HepG2 (cell line): ENCODE results near the gene PSAP. TPM values are rescaled to one million over a fixed set of nuclear protein-coding genes. Genes with fewer than 3 reads are reported as not detected.

Experiments used
- ATAC-seq: fragments of 200-7000 bp; cut with Tn5 transposase; 3 replicates; pipeline ENCODE4 v1.9.1; 2020; ENCODE audit warnings: mild to moderate bottlenecking, moderate library complexity
- BruUV-seq: library from RNA; stranded (reverse); fragments of 400-500 nt; replicated peaks from 2 replicates; lab custom pipeline; 2021; lab: Mats Ljungman, UMichigan
- CTCF ChIA-PET: fragments of 300-600 bp; formaldehyde crosslinking; extraction: SDS; loops from one replicate; lab custom pipeline; 2021; ENCODE audit warnings: low total read pairs, inconsistent platforms, low intra/inter-chr PET ratio; lab: Yijun Ruan, JAX
- POLR2A ChIA-PET: fragments of 350-600 bp; sonication (Branson Sonifier 250); formaldehyde crosslinking; loops from one replicate; lab custom pipeline; 2020; ENCODE audit warnings: antibody characterized with exemption, inconsistent platforms; lab: Yijun Ruan, JAX
- DNase-seq: peaks from one replicate; pipeline ENCODE4 v3.0.0-alpha.2; 2015; ENCODE audit warnings: low spot score
- FAIRE-seq: peaks from 3 replicates; lab custom pipeline; 2011; peaks lifted over from hg19 to GRCh38; lab: Jason Lieb, UNC
- H2AFZ ChIP-seq: one replicate; pipeline ENCODE4 v1.6.1; 2011; ENCODE audit warnings: low read length, inconsistent platforms
- H3K27ac ChIP-seq: fragments of 300-600 bp; 3 replicates; pipeline ENCODE4 v1.8.0; 2011; ENCODE audit warnings: mixed run types, mild to moderate bottlenecking, mixed read lengths, low read length, inconsistent platforms; ENCODE audit not compliant: insufficient read depth; ENCODE audit errors: extremely low read length
- H3K27me3 ChIP-seq, 2 experiments: fragments of 200-600 bp in 1 of 2; 2 replicates in 1 of 2; 3 replicates in 1 of 2; pipeline versions ENCODE4 v1.6.0 to v1.8.0; 2011; ENCODE audit warnings: low read length in 2 of 2, mild to moderate bottlenecking in 2 of 2, moderate library complexity in 2 of 2, inconsistent platforms in 1 of 2; ENCODE audit not compliant: insufficient read depth in 2 of 2, control insufficient read depth in 1 of 2
- H3K36me3 ChIP-seq, 2 experiments: fragments of 200-600 bp in 1 of 2; replicated peaks in 1 of 2; 2 replicates in 1 of 2; 3 replicates in 1 of 2; pipeline versions ENCODE4 v1.5.1 to v1.8.0; 2011; ENCODE audit warnings: low read length in 2 of 2, inconsistent platforms in 1 of 2; ENCODE audit not compliant: insufficient read depth in 2 of 2, control insufficient read depth in 1 of 2
- H3K4me1 ChIP-seq: 2 replicates; pipeline ENCODE4 v1.5.1; 2012; ENCODE audit warnings: low read length, inconsistent platforms; ENCODE audit not compliant: insufficient read depth
- H3K4me2 ChIP-seq: 2 replicates; pipeline ENCODE4 v1.6.0; 2011; ENCODE audit warnings: low read depth, low read length, inconsistent platforms
- H3K4me3 ChIP-seq, 3 experiments: fragments of 200-600 bp in 1 of 3; sonication (generic), shearing (Covaris generic) in 1 of 3; replicated peaks in 1 of 3; 2 replicates each; pipeline ENCODE4 v1.5.1; 2011 to 2016; ENCODE audit warnings: low read length in 3 of 3, inconsistent platforms in 2 of 3, low read depth in 2 of 3, mild to moderate bottlenecking in 2 of 3, control low read depth in 1 of 3, mixed read lengths in 1 of 3; ENCODE audit not compliant: insufficient read depth in 1 of 3
- H3K79me2 ChIP-seq: one replicate; pipeline ENCODE4 v1.6.1; 2011; ENCODE audit warnings: low read length, inconsistent platforms; ENCODE audit not compliant: insufficient read depth
- H3K9ac ChIP-seq: 2 replicates; pipeline ENCODE4 v1.6.0; 2011; ENCODE audit warnings: mild to moderate bottlenecking, low read depth, low read length, inconsistent platforms; ENCODE audit not compliant: insufficient read depth
- H3K9me3 ChIP-seq: 2 replicates; pipeline ENCODE4 v1.5.1; 2012; ENCODE audit warnings: mild to moderate bottlenecking, low read length
- H4K20me1 ChIP-seq: 2 replicates; pipeline ENCODE4 v1.6.0; 2011; ENCODE audit warnings: inconsistent platforms, mild to moderate bottlenecking, low read length, moderate library complexity; ENCODE audit not compliant: insufficient read depth
- ATF4 ChIP-seq, 2 experiments: fragments of 450-650 bp in 1 of 2; sonication (generic) in 1 of 2; formaldehyde crosslinking; IDR thresholded peaks; 2 replicates each; pipeline versions ENCODE4 v1.5.0 to v1.8.0; 2020 to 2022; ENCODE audit warnings: mild to moderate bottlenecking in 1 of 2, missing genetic modification reagents in 1 of 2
- BATF2 ChIP-seq: sonication (generic); formaldehyde crosslinking; IDR thresholded peaks from 2 replicates; pipeline ENCODE4 v1.8.0; 2022; ENCODE audit warnings: mild to moderate bottlenecking, missing genetic modification reagents, moderate library complexity
- DDIT3 ChIP-seq: sonication (generic); formaldehyde crosslinking; IDR thresholded peaks from 2 replicates; pipeline ENCODE4 v1.4.0; 2020; ENCODE audit warnings: mild to moderate bottlenecking, missing genetic modification reagents
- GPBP1L1 ChIP-seq: sonication (generic); formaldehyde crosslinking; IDR thresholded peaks from 2 replicates; pipeline ENCODE4 v1.5.0; 2020; ENCODE audit warnings: mild to moderate bottlenecking, missing genetic modification reagents
- HCFC1 ChIP-seq: fragments of 150-350 bp; IDR thresholded peaks from 2 replicates; pipeline ENCODE4 v1.6.1; 2014; ENCODE audit warnings: low read depth, low read length
- MBD4 ChIP-seq: IDR thresholded peaks from 2 replicates; pipeline ENCODE4 v1.6.1; 2012; ENCODE audit warnings: low read length, inconsistent platforms, borderline replicate concordance
- MBNL3 ChIP-seq: fragments of 250-450 bp; sonication (Bioruptor Pico); conservative IDR thresholded peaks from 2 replicates; pipeline ENCODE4 v1.8.0; 2022; ENCODE audit warnings: mild to moderate bottlenecking, inconsistent platforms
- NFKB2 ChIP-seq: sonication (generic); formaldehyde crosslinking; IDR thresholded peaks from 2 replicates; pipeline ENCODE4 v1.4.0; 2020; ENCODE audit warnings: missing genetic modification reagents, borderline replicate concordance
- TRIM22 ChIP-seq: fragments of 450-650 bp; IDR thresholded peaks from 2 replicates; pipeline ENCODE4 v1.6.1; 2017
- ZFP82 ChIP-seq: sonication (generic); formaldehyde crosslinking; IDR thresholded peaks from 2 replicates; pipeline ENCODE4 v1.5.1; 2020; ENCODE audit warnings: mild to moderate bottlenecking, missing genetic modification reagents, borderline replicate concordance
- ZFP90 ChIP-seq: sonication (generic); formaldehyde crosslinking; IDR thresholded peaks from 2 replicates; pipeline ENCODE4 v1.8.0; 2022; ENCODE audit warnings: missing genetic modification reagents, mild to moderate bottlenecking, inconsistent platforms, borderline replicate concordance
- ZNF205 ChIP-seq: IDR thresholded peaks from 2 replicates; pipeline ENCODE4 v1.6.1; 2018; ENCODE audit warnings: missing biosample characterization, missing genetic modification reagents
- ZNF230 ChIP-seq: sonication (generic); formaldehyde crosslinking; IDR thresholded peaks from 2 replicates; pipeline ENCODE4 v1.4.0; 2020; ENCODE audit warnings: mild to moderate bottlenecking, missing genetic modification reagents
- ZNF326 ChIP-seq: sonication (generic); formaldehyde crosslinking; IDR thresholded peaks from 2 replicates; pipeline ENCODE4 v1.4.0; 2020; ENCODE audit warnings: missing genetic modification reagents, borderline replicate concordance
- ZNF337 ChIP-seq: sonication (generic); formaldehyde crosslinking; IDR thresholded peaks from 2 replicates; pipeline ENCODE4 v1.5.1; 2020; ENCODE audit warnings: missing genetic modification reagents, low read depth, mild to moderate bottlenecking, borderline replicate concordance
- ZNF513 ChIP-seq: sonication (generic); formaldehyde crosslinking; conservative IDR thresholded peaks from 2 replicates; pipeline ENCODE4 v1.5.0; 2020; ENCODE audit warnings: missing genetic modification reagents
- ZNF557 ChIP-seq: sonication (generic); formaldehyde crosslinking; IDR thresholded peaks from 2 replicates; pipeline ENCODE4 v1.4.0; 2020; ENCODE audit warnings: missing genetic modification reagents
- ZNF558 ChIP-seq: sonication (generic); formaldehyde crosslinking; IDR thresholded peaks from 2 replicates; pipeline ENCODE4 v1.9.0; 2022; ENCODE audit warnings: mild to moderate bottlenecking, missing genetic modification reagents, borderline replicate concordance
- ZNF749 ChIP-seq: sonication (generic); formaldehyde crosslinking; IDR thresholded peaks from 2 replicates; pipeline ENCODE4 v1.8.0; 2022; ENCODE audit warnings: mild to moderate bottlenecking, missing genetic modification reagents, moderate library complexity, borderline replicate concordance
- WGBS: methylation state at CpG from one replicate; pipeline ENCODE4 v1.1.6; 2017; ENCODE audit warnings: low lambda C conversion rate; 5-methylcytosine and 5-hydroxymethylcytosine counted together
- in situ Hi-C: cut with HindIII; loops from 2 replicates; pipeline ENCODE4 v1.10.0; 2017; ENCODE audit warnings: low pct_unique_long_range_greater_than_20kb; ENCODE audit not compliant: extremely low pct_ligation_motif_present
- intact Hi-C: fragments of 100-400 bp; cut with micrococcal nuclease; formaldehyde crosslinking; loops from one replicate; pipeline ENCODE4 v1.10.0; 2022; ENCODE audit not compliant: unreplicated experiment
- polyA plus RNA-seq, 8 experiments: library from polyadenylated mRNA; depleted of rRNA in 3 of 8; stranded (reverse) in 7 of 8; unstranded in 1 of 8; fragments of >200 nt; fragmentation: Illumina TruSeq in 4 of 8; extraction: Trizol in 4 of 8; gene quantifications; 2 replicates each; pipeline versions ENCODE4 v1.2.1 to v1.2.3, GENCODE V29; 2011 to 2016; ENCODE audit warnings: low read depth in 4 of 8, missing spikeins in 1 of 8, mixed read lengths in 1 of 8; ENCODE audit not compliant: insufficient read depth in 1 of 8
- total RNA-seq, 5 experiments: library from RNA; depleted of rRNA; stranded (reverse); fragments of >200 nt; fragmentation: Illumina TruSeq; extraction: Trizol; gene quantifications; 2 replicates each; pipeline ENCODE4 v1.2.3, GENCODE V29; 2016; ENCODE audit warnings: low read depth in 1 of 5

PSAP gene
- total and polyA plus RNA-seq, 2 of the 13 experiments (the other 11 are each of a cell fraction or from before 2014, with no cell fraction given): 323 to 643 TPM

GRCh38 chr10:71772832-71773220 is 78.2 kb downstream of the PSAP start:
- in situ Hi-C loops: no loop called here
- Histone ChIP-seq H3K27ac (no peak overlapping the region), H3K9ac (no peak overlapping the region), H3K9me3 (no peaks in the 10 kb centered on the region), H2AFZ (no peak overlapping the region), H3K4me1 (peaks cover 16% of the 10 kb centered on the region), H3K27me3 (peaks cover 3 to 43% of the 10 kb centered on the region in 2 experiments; a peak in 4 of 5 replicates), H4K20me1 (no peaks in the 10 kb centered on the region), H3K4me3 (peak overlapping the region in 2 of 3 experiments; percentile 48 to 70; a peak in 5 of 6 replicates), H3K79me2 (no peaks in the 10 kb centered on the region), H3K4me2 (peak overlapping the region; percentile 68), H3K36me3 (no peaks in the 10 kb centered on the region)
- no TSS peak for BruUV-seq
- FAIRE-seq (no peak), DNase-seq (no peak), ATAC-seq (peak; percentile 16)
- no peak for TF ChIP-seq ZNF337
- no peak for TF ChIP-seq ZNF205 (CRISPR knock-in tag)
- no peak for TF ChIP-seq ZFP82 (CRISPR knock-in tag)
- TF ChIP-seq ZNF557 (CRISPR knock-in tag): no peak
- no peak for TF ChIP-seq BATF2 (CRISPR knock-in tag)
- TF ChIP-seq ZFP90 (CRISPR knock-in tag): no peak
- TF ChIP-seq ZNF230 (CRISPR knock-in tag): no peak
- no peak for TF ChIP-seq MBNL3 (CRISPR knock-in tag)
- no peak for TF ChIP-seq ATF4 (CRISPR knock-in tag; IDR thresholded peaks at IDR 0.05)
- TF ChIP-seq ZNF513 (CRISPR knock-in tag): no peak
- TF ChIP-seq ZNF558: no peak
- no peak for TF ChIP-seq GPBP1L1 (CRISPR knock-in tag)
- no peak for TF ChIP-seq ZNF749 (CRISPR knock-in tag)
- TF ChIP-seq TRIM22: no peak
- TF ChIP-seq NFKB2 (CRISPR knock-in tag): no peak
- TF ChIP-seq DDIT3 (CRISPR knock-in tag): no peak
- no peak for TF ChIP-seq ZNF326 (CRISPR knock-in tag)
- no peak for TF ChIP-seq HCFC1
- TF ChIP-seq MBD4: no peak
- 60% methylated on average over 2 of the region's 4 CpGs for WGBS
- intact Hi-C loops: loop anchor here (5.0 kb wide), 1 partner anchor 39 kb away; no protein-coding TSS in a partner anchor
- ChIA-PET POLR2A (no interaction called here), CTCF (no interaction called here)
